GM19452 (cell line): ENCODE measurements around the gene BAIAP2L2.
"Not testable (repeated sequence)": the region's sequence is repeated elsewhere in the genome, so short reads cannot be mapped to it uniquely, and the experiment has no call there.

Experiments
- ATAC-seq: cut with Tn5 transposase; IDR thresholded peaks from one replicate; pipeline ENCODE4 v1.9.1; 2021; ENCODE audit not compliant: unreplicated experiment

The BAIAP2L2 gene

GRCh38 chr22:38040953-38041759 is 69.3 kb downstream of the BAIAP2L2 start:
- no peak for ATAC-seq

- ATAC-seq: no peak
These were observed 71.3 kb downstream of the BAIAP2L2 start for GRCh38 chr22:38038890-38039812.

- ATAC-seq: no peak
These were observed 72.1 kb downstream of the BAIAP2L2 start for GRCh38 chr22:38038426-38038825.

GRCh38 chr22:38037367-38038150 is 72.9 kb downstream of the BAIAP2L2 start:
- ATAC-seq: not testable (repeated sequence)

- ATAC-seq: no peak
These were observed 74.0 kb downstream of the BAIAP2L2 start for GRCh38 chr22:38036392-38037062.

GRCh38 chr22:38035530-38035885 is 75.0 kb downstream of the BAIAP2L2 start:
- ATAC-seq: no peak
